ENCODE data around the gene LRRTM3. TPM values are rescaled to one million over a fixed set of nuclear protein-coding genes. Genes with fewer than 3 reads are reported as not detected.

LRRTM3 gene
- total RNA-seq, 1 donor from 2014 or later = not detected

GRCh38 chr10:67076144-67076543 is 150.3 kb downstream of the LRRTM3 start:
- no peak for TF ChIP-seq CTCF (IDR thresholded peaks at IDR 0.05; ENCODE audit: partially characterized antibody, unreplicated experiment)
- DNase-seq = no peak
- Mint-ChIP-seq H3K27me3 (ENCODE audit: unreplicated experiment) (no peaks in the 10 kb centered on the region), H3K4me1 (ENCODE audit: low read depth, unreplicated experiment) (no peaks in the 10 kb centered on the region), H3K36me3 (ENCODE audit: unreplicated experiment) (no peaks in the 10 kb centered on the region), H3K9me3 (ENCODE audit: unreplicated experiment) (no peaks in the 10 kb centered on the region), H3K27ac (ENCODE audit: unreplicated experiment) (no peak overlapping the region), H3K4me3 (ENCODE audit: unreplicated experiment) (no peak overlapping the region)

- Mint-ChIP-seq H3K27me3 (ENCODE audit: unreplicated experiment) (no peaks in the 10 kb centered on the region), H3K9me3 (ENCODE audit: unreplicated experiment) (no peaks in the 10 kb centered on the region), H3K36me3 (ENCODE audit: unreplicated experiment) (no peaks in the 10 kb centered on the region), H3K4me3 (ENCODE audit: unreplicated experiment) (no peak overlapping the region), H3K4me1 (ENCODE audit: low read depth, unreplicated experiment) (no peaks in the 10 kb centered on the region), H3K27ac (ENCODE audit: unreplicated experiment) (no peak overlapping the region)
- TF ChIP-seq CTCF (IDR thresholded peaks at IDR 0.05; ENCODE audit: partially characterized antibody, unreplicated experiment) = no peak
- DNase-seq = no peak
Measured at GRCh38 chr10:67077376-67077775, 151.5 kb downstream of the LRRTM3 start.

GRCh38 chr10:67079126-67079525 is 153.3 kb downstream of the LRRTM3 start:
- Mint-ChIP-seq H3K36me3 (ENCODE audit: unreplicated experiment) (no peaks in the 10 kb centered on the region), H3K27me3 (ENCODE audit: unreplicated experiment) (no peaks in the 10 kb centered on the region), H3K27ac (ENCODE audit: unreplicated experiment) (no peak overlapping the region), H3K4me1 (ENCODE audit: low read depth, unreplicated experiment) (no peaks in the 10 kb centered on the region), H3K9me3 (ENCODE audit: unreplicated experiment) (no peaks in the 10 kb centered on the region), H3K4me3 (ENCODE audit: unreplicated experiment) (no peak overlapping the region)
- TF ChIP-seq CTCF (IDR thresholded peaks at IDR 0.05; ENCODE audit: partially characterized antibody, unreplicated experiment) = no peak
- DNase-seq = no peak

- H3K4me1 Mint-ChIP-seq (ENCODE audit: low read depth, unreplicated experiment) = no peaks in the 10 kb centered on the region
- no peak overlapping the region for H3K27ac Mint-ChIP-seq (ENCODE audit: unreplicated experiment)
- H3K4me3 Mint-ChIP-seq (ENCODE audit: unreplicated experiment) = no peak overlapping the region
- no peak for DNase-seq
- no peaks in the 10 kb centered on the region for H3K9me3 Mint-ChIP-seq (ENCODE audit: unreplicated experiment)
- no peak for TF ChIP-seq CTCF (IDR thresholded peaks at IDR 0.05; ENCODE audit: partially characterized antibody, unreplicated experiment)
- H3K36me3 Mint-ChIP-seq (ENCODE audit: unreplicated experiment) = no peaks in the 10 kb centered on the region
- H3K27me3 Mint-ChIP-seq (ENCODE audit: unreplicated experiment) = no peaks in the 10 kb centered on the region
Measured at GRCh38 chr10:67086327-67087134, 160.7 kb downstream of the LRRTM3 start.

- H3K27ac Mint-ChIP-seq (ENCODE audit: unreplicated experiment) = no peak overlapping the region
Measured at GRCh38 chr10:67087135-67087425, 161.2 kb downstream of the LRRTM3 start.

More at GRCh38 chr10:67087135-67087425, 161.2 kb downstream of the LRRTM3 start:
- Mint-ChIP-seq H3K9me3 (ENCODE audit: unreplicated experiment) (no peaks in the 10 kb centered on the region), H3K4me3 (ENCODE audit: unreplicated experiment) (no peak overlapping the region), H3K27me3 (ENCODE audit: unreplicated experiment) (no peaks in the 10 kb centered on the region), H3K36me3 (ENCODE audit: unreplicated experiment) (no peaks in the 10 kb centered on the region), H3K4me1 (ENCODE audit: low read depth, unreplicated experiment) (no peaks in the 10 kb centered on the region)
- no peak for DNase-seq
- no peak for TF ChIP-seq CTCF (IDR thresholded peaks at IDR 0.05; ENCODE audit: partially characterized antibody, unreplicated experiment)

Data from glutamatergic neuron (in vitro differentiated cells).